ENCODE results near the gene CPVL. TPM values are rescaled to one million over a fixed set of nuclear protein-coding genes. Genes with fewer than 3 reads are reported as not detected.

CPVL gene
- total RNA-seq, 1 donor from 2014 or later = 49.8 TPM

DNA sequence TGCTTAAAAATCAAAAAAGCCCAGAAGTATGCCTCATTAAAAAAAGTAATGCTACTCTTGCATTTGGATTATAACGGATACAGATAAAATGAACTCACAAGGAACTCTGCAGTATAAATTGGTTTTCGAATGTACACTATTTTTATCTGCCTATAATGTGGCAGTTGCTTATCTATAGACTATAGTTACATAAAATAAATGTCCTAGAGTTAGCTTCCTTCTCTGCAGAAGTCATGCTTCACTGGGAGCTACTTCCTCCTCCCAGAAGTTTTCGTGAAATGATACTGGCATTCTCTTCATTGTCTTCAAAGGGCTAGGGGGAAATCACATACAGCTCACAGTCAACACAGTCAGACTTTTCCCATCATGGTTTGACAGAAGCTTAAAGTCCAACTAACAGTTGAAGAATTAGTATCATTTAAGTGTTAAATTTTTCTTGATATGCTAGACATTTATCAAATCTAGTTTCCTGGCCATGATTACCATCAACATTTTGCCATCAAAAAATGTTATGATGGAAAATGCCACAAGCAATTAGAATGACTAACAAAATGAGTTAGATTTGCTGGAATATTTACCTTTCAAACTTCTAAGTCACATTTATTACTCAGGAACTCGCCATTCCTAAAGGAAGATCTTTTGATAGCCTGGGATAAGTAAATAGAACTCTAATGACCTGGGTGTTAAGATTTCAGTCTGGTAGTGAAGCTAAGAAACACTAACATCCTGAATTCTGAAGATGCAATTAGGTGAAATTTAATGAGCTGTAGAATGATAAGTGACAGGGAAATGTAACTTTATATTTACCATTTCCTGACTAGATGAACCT lies 100.9 kb downstream of the CPVL start:
- DNase-seq (ENCODE audit: low spot score) = no peak

DNA sequence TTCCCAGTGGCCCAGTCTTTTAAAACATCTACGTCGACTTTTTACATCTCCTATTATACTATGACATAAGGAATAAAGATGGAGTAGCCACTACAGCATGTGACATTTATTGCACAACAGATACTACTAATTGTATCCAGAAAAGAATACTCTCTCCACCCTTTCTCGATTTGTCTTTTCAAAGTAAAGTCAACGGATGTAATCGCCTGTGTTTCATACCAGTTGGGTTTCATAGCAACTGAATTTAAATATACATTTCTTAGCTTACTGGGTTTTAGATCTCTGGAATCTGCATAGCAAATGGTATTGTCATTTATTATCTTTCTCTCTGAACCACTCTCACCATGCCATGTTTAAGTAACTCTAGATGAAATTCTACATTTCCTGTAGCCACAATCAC lies 101.8 kb downstream of the CPVL start:
- no peak for DNase-seq (ENCODE audit: low spot score)

DNA sequence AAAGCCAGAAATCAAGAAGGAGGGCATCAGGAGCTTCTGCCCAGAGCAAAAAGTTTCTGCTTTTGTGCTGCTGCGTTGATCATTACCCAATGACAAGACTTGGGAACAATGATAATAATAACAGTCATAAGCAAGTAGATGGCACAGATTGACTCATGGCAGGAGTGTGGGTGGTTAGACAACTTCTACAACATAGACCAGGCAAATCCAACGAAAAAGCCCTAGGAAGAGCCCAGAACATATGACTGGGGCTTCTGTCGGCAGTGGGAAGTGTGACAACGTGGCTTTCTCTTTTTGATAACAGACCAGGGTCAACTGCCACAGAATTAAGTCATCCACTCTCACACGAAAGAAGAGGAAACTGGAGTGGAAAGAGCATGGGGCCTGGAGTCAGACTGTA lies 102.8 kb downstream of the CPVL start:
- DNase-seq (ENCODE audit: low spot score) = no peak

DNA sequence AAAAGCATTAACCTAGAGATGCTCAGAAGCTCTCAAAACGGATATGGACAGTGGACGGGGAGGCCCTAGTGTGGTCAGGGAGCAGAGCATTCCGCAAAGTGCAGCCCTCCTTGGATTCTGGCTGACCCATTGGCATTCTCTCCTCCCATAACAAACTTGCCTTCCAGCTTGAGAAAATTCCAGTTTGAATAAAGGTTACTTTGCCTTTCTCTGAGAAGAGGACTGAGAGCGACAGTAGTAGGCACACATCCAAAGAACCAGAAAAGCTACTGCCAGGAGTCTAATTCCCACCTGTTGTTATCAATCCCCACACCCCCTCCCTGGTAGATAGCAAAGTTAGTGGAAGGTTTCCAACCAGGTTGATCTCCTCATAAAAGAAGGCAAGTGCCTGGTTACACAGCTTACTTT lies 103.5 kb downstream of the CPVL start:
- DNase-seq (ENCODE audit: low spot score) = no peak

DNA sequence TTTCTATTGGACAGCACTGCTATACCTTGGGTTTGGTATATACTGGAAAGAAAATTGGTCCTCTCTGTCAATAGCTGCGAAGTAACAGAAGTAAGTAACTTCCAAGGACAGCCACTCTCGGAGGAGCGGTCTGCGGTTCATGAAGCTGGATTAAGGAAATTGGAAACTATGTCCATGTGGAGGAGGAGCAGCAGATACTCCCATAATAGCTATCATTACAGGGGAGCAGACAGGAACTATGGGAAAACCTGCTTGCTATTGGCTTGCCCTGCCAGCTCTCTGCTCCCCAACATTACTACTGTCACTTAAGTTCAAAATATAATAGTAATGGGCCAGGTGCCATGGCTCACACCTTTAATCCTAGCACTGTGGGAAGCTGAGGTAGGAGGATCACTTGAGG lies 104.3 kb downstream of the CPVL start:
- DNase-seq (ENCODE audit: low spot score) = no peak

DNA sequence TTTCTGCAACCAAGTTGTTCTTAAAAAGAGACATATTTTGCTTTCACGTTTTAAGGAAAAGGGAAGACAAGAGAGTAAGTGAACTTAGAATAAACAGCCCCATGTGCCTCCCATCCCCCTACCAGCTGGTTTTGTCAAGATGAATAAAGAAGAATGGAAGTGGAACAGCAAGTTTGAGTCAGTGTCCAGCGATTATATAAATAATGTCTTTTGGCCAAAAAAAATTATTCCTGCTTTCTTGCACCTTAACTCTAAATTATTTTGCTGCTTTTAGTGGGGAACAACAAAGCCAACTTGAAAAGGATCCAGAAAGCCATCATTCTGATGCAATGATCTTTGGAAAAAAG lies 105.8 kb downstream of the CPVL start:
- DNase-seq (ENCODE audit: low spot score) = no peak

DNA sequence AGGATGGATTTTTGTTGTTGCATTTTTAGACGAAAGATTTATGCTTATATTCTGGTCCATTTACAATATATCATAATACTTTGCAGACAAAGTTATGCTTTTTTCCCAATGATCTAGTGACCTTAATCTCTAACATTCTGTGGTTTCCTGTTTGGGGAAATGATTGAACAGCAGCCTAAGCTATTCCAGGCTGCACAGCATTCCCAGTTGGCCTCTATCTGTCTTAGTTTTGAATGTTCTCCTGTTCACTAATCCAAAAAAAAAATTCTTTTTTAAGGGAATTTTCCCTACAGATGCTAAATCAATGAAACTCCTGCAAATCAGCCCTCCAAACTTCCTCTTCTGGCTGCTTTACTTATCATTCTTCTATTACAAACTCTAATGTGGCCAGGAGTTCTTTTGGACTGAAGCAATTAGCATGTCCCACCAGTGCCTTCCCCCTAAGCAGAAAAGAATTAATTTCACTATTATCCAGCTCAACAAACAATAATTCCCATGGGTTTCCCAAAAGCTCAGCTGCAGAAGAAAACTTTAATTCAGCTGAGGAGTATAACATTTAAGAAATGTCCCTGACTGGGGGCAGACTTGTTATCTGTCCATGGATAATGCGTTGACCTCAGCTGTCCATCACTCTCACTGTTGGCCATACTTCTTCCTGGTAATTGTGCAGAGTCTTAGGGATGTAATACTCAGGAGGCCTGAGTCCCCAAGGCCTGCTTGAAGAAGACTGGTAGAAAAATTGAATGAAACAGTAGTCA lies 106.3 kb downstream of the CPVL start:
- DNase-seq (ENCODE audit: low spot score) = no peak

DNA sequence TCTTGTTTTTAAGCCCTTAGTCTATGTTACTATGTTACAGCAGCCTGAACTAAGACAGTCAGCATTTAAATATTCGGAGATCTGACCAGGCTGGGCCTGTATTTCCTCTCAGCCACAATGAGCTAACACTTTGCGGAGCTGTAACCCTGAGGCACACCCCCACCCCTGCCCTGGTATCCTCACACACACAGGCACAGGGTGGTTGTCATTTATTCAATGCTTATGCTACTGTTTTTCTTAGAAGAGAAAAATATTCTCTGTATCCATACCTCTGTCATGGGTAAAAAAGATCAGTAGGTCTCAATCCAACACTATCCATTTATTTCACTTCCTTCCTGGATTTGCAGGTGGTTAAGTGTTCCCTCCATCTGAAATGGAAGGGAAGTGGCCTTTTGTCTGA lies 107.9 kb downstream of the CPVL start:
- DNase-seq (ENCODE audit: low spot score) = no peak

DNA sequence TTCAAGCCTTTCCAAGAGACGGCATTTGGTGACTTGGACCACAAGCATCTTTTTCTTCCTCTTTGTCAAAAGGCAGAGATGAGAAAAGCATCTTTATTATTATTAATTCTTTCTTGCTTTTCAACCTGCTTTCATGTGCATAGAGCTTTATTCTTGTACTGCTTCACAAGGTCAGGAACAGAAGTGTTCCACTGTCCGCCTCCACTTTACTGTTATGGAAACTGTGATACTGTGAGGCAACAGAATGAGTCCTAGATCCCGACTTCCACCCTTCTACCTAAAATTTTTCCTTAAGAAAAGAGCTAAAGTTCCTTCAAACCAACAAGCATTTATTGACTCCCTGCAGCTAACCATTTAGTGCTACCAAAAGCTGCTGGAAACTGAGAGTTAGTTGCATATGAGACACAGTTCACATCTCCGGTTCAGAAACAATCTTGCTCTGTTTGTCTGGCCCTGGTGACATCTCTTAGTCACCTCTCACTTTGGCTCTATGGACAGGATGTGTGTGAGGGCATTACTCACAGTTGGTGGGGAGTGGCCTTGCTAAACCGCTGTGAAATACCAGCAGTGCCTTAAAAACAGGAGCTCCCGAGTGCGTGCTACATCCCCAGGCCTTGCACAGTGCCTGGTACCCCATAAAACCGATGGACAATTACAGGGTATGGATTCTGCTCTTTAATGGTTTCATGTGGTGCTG lies 111.1 kb downstream of the CPVL start:
- no peak for DNase-seq (ENCODE audit: low spot score)

DNA sequence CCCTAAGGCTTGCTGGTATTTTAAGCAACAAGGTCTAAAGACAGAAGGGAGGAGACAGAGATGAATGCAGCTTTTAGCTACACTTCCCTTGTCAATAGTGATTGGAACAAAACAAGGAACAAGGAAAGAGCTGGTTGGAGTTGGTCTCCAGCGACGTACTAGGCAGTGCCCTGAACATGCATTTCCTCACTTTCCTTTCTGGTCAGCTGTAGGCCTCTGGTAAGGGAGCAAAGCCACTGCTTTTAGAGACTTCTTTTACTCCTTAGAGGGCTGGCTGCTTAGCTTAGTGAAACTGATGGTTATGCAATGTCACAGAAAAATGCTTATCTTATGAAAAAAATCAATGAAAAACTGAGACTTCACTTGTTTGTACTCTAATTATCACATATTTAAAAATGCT lies 112.8 kb downstream of the CPVL start:
- no peak for DNase-seq (ENCODE audit: low spot score)

DNA sequence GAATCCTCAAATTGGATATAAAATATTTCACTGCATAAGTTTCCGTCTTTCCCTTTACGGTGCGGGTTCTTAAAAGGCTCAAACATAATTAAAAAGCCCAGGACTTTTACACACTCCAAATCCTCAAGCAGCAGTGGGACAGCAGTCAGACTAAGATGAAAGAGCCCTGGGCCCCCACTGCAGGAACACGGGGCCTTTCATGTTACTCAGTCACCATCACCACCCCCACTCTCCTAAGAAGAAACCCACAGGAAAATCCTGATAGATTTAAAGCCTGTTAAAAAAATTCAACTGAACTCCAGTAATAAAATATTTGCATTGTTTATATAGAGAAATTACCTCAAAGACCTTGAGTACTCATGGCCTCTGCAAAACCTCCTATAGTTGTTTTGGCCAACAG lies 114.2 kb downstream of the CPVL start:
- DNase-seq (ENCODE audit: low spot score) = no peak

DNA sequence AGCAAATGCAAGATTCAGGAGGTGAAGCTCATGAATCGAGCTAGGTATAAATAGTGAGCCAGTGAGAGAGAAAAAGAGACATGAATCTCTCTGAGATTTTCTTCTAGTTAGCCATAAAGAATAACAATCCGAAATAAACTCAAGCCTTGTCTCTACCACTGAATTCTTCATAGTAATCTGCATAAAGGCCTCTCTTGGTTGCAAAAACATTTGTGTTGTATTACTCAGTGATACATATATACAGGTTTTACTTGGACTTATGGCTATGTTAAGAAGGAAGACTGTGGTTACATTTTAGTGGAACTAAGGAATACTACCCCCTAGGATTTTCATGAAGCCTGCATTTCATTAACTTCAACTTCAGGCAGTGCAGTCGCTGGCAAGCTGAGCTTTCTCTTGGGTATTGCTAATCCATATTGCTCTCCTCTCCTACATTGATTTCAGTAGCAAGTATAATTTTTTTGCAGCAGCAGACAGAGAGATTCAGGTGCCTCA lies 115.5 kb downstream of the CPVL start:
- DNase-seq (ENCODE audit: low spot score) = no peak

DNA sequence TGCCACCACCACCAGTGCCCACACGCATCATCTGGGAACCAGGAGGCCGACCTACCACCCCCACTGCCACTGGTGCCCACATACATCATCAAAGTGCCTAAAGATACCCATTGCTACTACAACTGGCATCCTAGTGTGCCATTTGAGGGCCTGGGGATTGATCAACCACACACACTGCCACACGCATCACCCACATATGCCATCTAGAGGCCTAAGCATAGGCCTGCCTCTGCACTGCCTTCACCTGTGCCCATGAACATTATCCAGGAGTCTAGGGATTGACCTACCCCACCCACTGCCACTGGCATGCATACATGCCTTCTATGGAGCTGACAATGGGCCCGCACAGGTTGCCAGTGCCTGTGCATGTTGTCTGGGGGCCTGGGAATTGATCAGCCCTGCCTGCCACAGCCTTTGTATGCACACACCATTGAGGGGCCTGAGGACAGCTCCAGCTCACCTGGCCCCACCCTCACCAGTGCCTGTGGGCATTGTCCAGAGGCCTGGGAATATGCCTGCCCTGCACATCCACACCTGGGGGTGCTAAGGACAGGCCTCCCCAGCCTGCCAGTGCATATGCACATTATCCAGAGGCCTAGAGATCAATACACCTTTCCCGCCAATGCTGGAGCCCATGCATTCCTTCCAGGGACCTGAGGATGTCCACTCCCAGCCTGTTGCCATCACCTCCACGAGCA lies 123.9 kb downstream of the CPVL start:
- DNase-seq (ENCODE audit: low spot score) = no peak

DNA sequence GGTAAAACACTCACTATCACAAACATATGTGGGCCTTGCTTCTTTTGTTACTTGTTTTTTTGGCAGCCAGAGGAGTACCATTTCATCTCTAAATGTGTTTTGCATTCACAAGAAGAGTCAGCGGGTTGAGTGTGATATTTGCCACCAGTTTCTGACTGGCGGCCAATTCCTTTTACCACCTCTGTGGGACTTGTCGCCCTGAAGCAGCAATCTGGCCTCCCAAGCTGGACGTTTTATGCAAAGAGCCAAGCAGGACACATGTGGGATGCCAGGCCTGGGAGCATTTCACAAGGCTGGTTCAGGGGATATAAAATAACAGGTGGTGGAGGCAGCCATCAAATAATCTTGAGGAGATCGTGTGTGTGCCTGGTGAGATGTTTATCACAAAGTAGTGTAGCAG lies 126.4 kb downstream of the CPVL start:
- DNase-seq (ENCODE audit: low spot score) = no peak

DNA sequence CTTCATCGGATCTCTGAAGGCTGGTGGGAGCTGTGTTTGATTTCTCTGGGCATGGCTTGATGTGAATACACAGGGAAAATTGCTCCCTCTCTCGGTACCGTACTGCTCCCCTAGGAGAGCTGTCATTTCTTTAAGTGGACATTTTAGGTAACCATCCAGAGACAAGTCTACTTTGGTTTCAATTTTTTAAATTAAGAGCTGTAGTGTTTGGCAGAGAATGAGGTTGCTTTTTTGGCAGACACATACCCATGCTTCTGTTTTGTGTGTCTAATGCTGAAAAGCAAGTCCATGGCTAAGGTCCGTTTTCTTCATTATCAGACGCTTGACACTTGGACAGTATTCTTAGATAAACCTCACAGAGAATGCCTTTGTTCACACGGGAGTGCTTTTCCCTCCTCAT lies 127.0 kb downstream of the CPVL start:
- DNase-seq (ENCODE audit: low spot score) = no peak

DNA sequence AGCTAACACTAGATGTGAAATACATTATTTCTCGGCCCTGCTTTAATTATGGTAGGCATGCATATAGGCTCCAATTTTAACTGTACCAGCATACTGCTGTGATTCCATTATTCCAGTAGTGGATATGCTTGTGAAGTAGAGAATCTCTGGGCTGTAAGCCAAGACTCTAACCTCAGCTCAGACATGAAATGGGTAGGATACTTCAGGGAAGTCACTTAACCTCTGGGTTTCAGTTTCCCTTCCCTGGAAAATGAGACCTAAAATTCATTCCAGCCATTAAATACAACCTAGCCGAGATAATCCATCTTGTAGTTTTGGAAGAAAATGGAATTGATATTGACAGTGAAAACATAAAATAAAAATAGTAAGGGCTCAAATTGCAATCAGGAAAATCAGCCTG lies 128.6 kb downstream of the CPVL start:
- no peak for DNase-seq (ENCODE audit: low spot score)

DNA sequence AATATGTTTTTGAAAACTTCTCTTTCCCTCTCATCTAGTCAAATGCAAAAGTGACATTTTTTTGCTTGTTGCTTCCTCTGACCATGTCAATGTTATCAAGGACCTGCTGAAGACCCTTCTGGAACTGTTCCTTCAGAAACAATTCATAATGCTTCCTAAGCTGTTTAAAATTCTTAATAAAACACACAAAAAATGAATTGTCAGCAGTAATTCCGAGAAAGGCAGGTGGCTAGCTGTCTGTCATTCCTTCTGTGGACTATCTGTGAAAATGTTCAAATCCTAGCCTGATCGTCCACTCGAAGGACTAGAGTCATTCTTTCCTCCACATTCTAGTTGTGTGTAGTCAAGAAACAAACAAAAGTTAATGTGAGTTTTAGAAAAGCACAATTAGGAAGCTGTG lies 131.6 kb downstream of the CPVL start:
- DNase-seq (ENCODE audit: low spot score) = no peak

DNA sequence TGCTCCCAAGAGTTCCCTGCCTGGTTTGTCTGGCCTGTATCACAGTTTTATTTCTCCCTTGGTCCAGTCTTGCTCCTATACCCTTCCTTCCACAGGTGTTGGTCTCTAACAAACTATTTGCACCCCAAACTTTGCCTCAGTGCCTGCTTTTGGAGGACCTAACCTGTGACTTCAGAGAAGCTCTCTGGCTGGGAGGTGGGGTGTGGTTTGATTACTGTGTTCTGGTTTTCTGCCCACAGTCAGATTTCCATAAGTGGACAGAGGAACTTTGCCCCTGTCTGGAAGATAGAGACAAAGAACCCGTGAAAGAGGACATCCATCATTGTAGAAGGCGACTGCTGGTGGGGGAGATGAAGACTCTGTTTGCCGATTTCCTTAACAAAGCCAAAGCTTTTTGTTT lies 132.4 kb downstream of the CPVL start:
- DNase-seq (ENCODE audit: low spot score) = no peak

DNA sequence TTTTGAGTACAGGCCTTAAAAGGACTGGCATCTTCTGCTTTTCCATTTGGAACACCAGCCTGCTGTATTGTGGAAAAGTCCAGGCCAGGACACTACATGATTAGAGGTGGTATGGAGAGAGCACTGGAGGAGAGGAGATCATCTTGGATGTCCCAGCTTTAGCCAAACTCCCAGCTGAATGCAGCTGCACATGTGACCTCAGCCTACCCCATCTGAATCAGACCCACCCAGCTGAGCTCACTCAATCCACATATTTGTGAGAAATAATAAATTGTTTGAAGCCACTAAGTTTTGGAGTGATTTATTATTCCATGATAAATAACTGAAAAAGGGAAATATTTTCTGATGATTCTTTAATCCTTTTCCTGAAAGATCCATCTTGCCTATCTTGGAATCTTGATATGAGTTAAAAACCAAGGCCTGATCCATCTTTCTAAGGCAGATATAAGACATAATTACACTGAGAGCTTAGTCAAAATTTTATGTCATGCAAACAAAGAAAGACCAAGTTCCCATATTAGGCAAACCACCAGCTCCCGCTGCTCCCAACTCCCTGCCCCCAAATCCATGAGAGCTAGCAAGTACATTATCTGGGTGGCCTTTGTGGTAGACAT lies 133.1 kb downstream of the CPVL start:
- DNase-seq (ENCODE audit: low spot score) = no peak

DNA sequence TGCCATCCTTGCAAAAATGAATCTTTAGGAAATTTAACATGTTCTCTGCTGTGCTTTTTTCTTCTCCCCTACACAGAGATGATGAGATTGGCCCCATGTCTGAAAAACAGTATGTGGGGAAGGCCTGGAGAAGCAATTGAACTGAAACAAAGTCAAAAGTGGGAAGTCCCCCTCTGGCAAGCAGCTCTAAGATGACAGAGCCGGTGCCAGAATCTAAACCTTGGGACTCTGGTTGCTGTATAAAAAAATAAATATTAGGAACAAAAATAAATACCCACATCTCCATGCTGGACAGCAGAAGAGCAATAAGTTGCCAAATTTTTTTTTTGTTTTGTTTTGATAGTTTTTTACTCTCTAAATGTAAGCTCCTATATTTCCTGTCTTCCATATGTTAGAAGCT lies 136.4 kb downstream of the CPVL start:
- no peak for DNase-seq (ENCODE audit: low spot score)

DNA sequence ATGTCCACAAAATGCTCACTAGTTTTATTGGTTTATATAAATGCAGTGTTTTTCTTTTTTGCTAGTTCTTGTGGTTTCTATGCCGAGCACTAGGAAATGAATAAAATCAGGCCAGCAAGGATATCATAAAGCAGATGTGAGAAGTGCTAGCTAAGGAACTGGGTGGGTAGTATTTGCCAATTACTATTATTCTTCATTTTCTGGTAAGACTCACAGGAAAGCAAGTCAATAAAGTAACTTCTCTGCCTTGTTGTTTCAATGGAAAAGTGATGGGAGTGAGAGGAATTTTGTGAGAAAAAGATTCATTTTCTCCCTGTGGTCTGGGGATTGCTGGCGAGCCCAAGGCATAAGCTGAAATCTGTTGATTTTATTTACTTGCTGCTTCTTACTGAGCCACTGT lies 137.7 kb downstream of the CPVL start:
- no peak for DNase-seq (ENCODE audit: low spot score)
